ENCODE measurements around the gene GP1BB. TPM values are rescaled to one million over a fixed set of nuclear protein-coding genes. Genes with fewer than 3 reads are reported as not detected.

GP1BB gene
- total and polyA plus RNA-seq, 11 donors = 1.4 to 52.2 (median 10.7) TPM; not detected in 3

DNA sequence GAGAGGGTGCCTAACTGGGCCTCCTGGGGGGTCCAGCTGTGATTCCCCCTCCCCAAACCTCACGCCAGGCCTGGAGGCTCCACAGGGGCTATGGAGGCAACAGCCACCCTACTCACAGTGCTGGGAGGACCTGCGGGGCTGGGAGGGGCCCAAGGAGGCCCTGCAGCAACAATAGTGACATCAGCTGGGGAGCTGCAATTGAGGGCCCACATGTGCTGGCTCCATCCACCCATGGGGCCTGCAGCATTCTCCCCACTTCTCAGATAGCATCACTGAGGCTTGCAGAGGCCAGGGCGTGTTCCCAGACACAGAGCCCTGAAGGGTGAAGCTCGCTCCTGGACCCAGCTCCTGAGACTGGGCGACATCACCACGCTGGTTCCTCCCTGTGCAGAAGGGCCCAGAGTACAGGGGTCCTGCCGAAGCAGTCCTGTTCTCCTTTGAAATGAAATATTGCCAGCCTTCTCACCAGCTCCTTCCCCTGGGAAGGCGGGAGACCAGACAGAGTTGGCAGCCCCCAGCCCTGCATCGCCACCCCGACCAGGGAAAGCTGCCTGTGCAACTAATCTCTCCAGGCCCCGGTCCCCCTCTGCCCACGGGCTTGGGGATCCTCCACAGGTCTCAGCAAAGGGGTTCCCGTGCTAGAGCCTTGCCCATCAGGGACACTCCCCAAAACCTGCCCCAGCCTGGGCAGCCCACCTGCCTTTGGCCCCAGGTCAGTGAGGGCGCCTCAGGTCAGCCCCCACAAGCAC is 28.3 kb downstream of the GP1BB start:
- intact Hi-C loops (cut with DNase I) = no loop called here
- Histone ChIP-seq H3K36me3 (no peaks in the 10 kb centered on the region), H3K27ac (no peak overlapping the region), H3K4me3 (no peak overlapping the region), H3K27me3 (peaks cover 24 to 53% (median 37%) of the 10 kb centered on the region in 9 donors), H3K4me1 (peaks cover 0 to 20% (median 5%) of the 10 kb centered on the region in 12 donors), H3K9me3 (no peaks in the 10 kb centered on the region)
- no peak for DNase-seq
- ATAC-seq = no peak
- TF ChIP-seq, protein P1, sequence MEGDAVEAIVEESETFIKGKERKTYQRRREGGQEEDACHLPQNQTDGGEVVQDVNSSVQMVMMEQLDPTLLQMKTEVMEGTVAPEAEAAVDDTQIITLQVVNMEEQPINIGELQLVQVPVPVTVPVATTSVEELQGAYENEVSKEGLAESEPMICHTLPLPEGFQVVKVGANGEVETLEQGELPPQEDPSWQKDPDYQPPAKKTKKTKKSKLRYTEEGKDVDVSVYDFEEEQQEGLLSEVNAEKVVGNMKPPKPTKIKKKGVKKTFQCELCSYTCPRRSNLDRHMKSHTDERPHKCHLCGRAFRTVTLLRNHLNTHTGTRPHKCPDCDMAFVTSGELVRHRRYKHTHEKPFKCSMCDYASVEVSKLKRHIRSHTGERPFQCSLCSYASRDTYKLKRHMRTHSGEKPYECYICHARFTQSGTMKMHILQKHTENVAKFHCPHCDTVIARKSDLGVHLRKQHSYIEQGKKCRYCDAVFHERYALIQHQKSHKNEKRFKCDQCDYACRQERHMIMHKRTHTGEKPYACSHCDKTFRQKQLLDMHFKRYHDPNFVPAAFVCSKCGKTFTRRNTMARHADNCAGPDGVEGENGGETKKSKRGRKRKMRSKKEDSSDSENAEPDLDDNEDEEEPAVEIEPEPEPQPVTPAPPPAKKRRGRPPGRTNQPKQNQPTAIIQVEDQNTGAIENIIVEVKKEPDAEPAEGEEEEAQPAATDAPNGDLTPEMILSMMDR (IDR thresholded peaks at IDR 0.05) = no peak
- TF ChIP-seq POLR2A (IDR thresholded peaks at IDR 0.05) = no peak
- 89 to 94% (median 91%) methylated on average over 12 to 14 of the region's 14 CpGs for WGBS, 4 donors

DNA sequence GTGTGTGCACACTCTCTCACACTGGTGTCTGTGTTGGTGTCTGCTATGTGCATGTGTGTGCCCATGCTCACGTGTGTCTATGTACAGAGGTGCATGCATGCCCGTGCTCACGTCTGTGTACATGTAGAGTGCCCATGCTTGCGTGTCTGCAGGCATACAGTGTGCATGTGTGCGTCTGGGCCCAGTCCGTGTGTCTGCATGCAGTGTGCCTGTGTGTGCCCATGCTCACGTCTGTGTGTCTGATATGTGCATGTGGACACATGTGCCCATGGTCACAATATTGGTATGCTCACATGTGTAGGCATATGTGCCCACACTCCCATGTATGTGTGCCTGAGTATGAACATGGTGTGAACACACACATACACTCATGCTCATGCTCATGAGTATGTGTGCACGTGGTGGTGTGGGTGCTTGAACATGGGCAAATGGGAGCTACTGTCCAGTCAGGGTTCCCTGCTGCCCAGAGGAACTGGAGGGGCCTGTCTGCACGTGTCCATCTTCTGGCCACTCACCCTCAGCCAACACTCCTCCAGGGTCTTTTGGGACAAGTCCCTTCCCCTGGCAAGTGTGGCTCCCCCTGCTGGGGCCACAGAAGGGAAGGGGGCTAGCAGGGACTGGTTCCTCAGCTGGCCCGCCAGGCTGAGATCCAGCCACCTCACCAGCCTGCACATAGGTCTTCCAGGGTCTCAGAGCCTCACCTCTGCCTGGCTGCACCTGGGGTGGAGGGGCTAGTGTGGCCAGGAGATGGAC is 29.9 kb downstream of the GP1BB start:
- H3K9me3 ChIP-seq = no peaks in the 10 kb centered on the region
- no peak overlapping the region for H3K27ac ChIP-seq
- DNase-seq (no peak), ATAC-seq (no peak)
- H3K4me1 ChIP-seq = peaks cover 0 to 28% (median 9%) of the 10 kb centered on the region in 12 donors
- no peaks in the 10 kb centered on the region for H3K36me3 ChIP-seq
- TF ChIP-seq POLR2A (IDR thresholded peaks at IDR 0.05) = no peak
- TF ChIP-seq, protein P1 (IDR thresholded peaks at IDR 0.05) = no peak
- intact Hi-C loops (cut with DNase I) = no loop called here
- no peak overlapping the region for H3K4me3 ChIP-seq
- WGBS, 4 donors = 84 to 95% (median 87%) methylated on average over 9 to 10 of the region's 10 CpGs
- H3K27me3 ChIP-seq = peaks cover 35 to 69% (median 47%) of the 10 kb centered on the region in 9 donors

DNA sequence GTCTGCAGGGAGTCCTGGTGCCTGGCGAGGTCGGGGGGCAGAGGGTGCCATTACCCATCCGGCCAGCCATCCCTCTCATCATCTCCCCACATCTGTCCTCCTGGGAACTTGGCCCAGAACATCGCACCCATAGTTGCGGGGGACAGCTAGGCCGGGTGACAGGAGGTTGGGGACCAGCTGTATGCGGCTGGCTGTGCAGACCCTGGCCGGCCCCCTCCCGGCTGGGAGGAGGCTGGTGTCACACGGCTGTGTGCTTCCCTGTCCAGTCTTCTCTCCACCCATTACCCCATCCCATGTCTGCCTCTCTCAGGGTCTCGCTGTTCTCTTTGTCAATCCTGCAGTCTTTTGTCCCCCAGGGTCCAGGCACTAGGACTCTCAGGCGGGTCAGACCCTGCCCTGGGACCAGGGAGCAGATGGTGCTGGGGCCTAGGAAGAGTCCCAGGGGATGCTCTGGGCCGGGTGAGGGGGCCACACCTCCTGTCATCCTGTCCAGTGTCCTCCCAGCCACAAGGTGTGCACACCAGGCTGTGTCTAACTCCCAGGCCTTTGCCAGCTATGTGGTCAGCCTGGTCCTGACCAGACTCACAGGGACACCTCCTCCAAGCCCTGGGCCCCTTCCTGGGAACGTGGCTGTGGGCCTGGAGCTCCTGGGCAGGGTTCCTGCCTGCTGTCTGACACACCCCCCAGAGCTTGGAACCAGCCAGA is 30.8 kb downstream of the GP1BB start:
- no peak overlapping the region for H3K27ac ChIP-seq
- TF ChIP-seq POLR2A (IDR thresholded peaks at IDR 0.05) = no peak
- TF ChIP-seq, protein P1 (IDR thresholded peaks at IDR 0.05) = no peak
- 61 to 81% (median 65%) methylated on average over 12 to 14 of the region's 14 CpGs for WGBS, 4 donors
- DNase-seq = no peak
- no peaks in the 10 kb centered on the region for H3K36me3 ChIP-seq
- H3K9me3 ChIP-seq = no peaks in the 10 kb centered on the region
- peaks cover 0 to 35% (median 9%) of the 10 kb centered on the region in 12 donors for H3K4me1 ChIP-seq
- H3K4me3 ChIP-seq = no peak overlapping the region
- no peak for ATAC-seq
- H3K27me3 ChIP-seq = peaks cover 44 to 78% (median 55%) of the 10 kb centered on the region in 9 donors
- intact Hi-C loops (cut with DNase I) = no loop called here
